ENCODE data around the gene TMEM165. TPM values are rescaled to one million over a fixed set of nuclear protein-coding genes. Genes with fewer than 3 reads are reported as not detected.
"Not testable (repeated sequence)": the region's sequence is repeated elsewhere in the genome, so short reads cannot be mapped to it uniquely, and the experiment has no call there.

Gene TMEM165, protein sequence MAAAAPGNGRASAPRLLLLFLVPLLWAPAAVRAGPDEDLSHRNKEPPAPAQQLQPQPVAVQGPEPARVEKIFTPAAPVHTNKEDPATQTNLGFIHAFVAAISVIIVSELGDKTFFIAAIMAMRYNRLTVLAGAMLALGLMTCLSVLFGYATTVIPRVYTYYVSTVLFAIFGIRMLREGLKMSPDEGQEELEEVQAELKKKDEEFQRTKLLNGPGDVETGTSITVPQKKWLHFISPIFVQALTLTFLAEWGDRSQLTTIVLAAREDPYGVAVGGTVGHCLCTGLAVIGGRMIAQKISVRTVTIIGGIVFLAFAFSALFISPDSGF
- 124 and 134 TPM in 2 replicates for total RNA-seq
- polyA plus RNA-seq (2012) = 80.2 TPM

DNA sequence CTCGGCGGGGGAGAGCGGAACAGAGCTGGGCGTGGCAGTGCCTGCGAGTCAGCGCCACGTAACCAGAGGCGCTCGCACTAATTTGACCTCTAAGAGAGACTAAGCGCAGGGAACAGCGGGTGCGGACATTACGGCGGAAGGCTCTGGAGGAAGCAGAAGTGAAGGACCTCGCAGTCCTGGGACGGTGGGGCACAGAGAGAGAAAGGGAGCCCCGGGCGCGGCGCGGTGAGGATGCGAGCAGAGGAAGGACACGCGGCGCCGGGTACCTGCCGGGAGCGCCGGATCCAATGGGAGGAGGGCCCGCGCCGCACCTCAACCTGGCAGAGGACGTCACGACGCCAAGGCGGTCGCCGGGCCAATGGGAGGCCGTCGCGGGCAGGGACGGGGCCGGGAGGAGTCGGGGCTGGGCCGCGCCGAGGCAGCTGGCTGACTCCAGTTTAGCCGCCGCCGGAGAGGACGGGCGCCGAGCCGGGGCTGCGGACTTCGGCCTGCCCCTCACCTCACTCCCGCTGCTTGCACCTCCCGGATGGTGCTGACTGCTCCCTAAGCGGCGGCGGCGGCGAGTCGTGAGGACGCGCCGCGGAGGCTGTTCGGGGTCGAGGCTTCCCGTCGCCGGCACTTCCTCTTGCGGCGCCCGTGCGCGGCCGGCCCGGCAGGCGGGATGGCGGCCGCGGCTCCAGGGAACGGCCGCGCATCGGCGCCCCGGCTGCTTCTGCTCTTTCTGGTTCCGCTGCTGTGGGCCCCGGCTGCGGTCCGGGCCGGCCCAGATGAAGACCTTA lies at the start of gene TMEM165:
TSS of gene TMEM165 (plus strand) at position 429 of the 779 bp plus-strand sequence. CDS start at position 662, 233 bp downstream.
- peak; percentile 88 for DNase-seq (ENCODE audit: low read depth)

DNA sequence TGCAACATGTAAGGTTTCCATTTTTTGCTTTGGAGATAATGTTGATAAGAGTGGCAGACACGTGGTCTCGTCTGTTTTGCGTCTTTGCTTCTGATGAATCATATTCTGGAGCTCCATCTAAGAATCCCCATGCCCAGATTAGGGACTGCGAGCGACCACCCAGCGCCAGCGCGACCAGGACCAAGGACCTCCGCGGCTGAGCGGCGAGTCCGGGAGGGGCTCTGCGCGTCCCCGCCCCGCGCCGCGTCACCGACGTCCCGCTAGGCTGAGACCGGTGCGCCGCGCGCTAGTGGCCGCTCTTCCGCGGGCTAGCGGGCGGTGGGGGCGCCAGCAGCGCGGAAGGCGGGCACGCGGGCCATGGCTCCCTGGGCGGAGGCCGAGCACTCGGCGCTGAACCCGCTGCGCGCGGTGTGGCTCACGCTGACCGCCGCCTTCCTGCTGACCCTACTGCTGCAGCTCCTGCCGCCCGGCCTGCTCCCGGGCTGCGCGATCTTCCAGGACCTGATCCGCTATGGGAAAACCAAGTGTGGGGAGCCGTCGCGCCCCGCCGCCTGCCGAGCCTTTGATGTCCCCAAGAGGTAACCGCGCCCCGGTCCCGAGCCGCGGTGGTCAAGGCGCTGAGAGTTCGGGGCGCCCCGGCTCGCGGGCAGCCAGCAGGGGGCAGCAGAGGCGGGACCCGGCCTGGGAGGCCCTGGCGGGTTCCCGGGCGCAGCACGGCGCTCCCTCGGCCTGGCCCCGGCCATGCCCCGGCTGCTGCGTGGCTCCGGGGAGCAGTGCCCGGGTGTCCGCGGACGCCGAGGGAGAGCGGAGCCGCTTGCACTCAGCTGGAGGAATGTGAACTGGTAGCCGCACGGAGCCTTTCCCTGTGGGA lies 49.5 kb upstream of the TMEM165 start, which contains the start of gene SRD5A3:
TSS of gene SRD5A3 (plus strand) at position 263 of the 871 bp plus-strand sequence. CDS start at position 358, 95 bp downstream.
- DNase-seq (ENCODE audit: low read depth) = peak; percentile 90

DNA sequence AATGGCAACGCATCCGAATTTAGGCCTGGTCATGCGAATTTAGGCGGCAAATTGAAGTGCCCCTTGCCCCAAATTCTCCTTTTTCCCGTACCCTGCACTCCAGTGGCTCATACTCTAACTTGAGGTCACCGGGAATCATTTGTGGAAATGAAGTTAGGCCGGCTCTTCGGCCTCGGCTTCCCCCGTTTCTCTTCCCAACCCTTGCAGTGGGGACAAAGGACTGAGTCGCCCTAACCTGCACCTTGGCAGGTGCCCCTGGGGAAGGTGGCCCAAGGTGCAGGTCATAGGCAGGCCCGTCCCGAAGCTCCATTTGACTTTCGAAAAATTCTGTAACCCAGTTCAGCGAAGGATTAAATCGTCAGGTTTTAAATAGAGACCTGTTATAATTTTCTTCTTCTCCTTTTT lies 48.9 kb upstream of the TMEM165 start:
- no peak for DNase-seq (ENCODE audit: low read depth)

DNA sequence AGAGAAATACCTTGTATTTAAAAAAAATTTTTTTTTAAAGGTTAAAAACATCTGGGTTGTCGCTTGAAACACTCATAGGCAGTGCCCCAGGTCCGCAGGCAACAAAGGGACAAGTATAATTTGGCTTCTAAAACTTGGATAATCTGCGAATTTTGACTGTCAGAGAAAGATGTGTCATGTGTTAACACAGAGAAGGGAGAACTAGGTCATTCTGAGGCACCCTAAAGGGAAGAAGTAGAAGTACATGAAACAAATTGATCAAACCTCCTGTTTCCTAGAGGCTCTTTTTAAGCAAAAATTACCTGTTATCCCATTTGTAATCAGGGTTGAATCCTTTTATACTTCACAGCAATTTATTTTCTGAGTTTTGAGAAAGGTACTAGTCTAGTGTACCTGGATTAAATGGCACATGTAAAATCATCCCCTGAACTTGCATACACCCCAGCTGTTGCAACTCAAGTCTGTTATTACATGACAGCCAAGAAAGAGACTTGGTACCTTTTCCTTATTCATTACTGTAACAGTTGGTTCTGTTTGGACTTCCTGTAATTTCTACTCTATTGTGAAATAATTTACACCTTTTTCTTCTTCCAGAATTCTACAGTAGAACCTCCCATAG lies 48.0 kb upstream of the TMEM165 start:
- no peak for DNase-seq (ENCODE audit: low read depth)

DNA sequence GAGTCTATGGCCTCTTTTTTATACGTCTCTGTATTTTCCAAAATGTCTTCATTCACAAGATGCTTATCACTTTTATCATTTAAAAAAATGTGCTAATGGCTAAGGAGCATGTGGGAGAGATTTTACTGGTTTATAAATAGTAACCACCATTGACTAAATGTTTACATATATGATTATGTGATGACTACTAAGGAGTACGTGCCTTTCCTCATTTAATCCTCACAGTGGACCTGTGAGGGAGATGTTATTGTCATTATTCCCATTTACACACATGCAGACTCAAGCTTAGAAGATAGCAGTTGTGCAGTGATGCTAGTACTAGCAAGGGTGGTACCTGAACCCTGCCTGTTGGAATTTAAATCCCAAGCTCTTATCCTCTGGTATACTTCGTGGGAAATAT lies 47.3 kb upstream of the TMEM165 start:
- no peak for DNase-seq (ENCODE audit: low read depth)

DNA sequence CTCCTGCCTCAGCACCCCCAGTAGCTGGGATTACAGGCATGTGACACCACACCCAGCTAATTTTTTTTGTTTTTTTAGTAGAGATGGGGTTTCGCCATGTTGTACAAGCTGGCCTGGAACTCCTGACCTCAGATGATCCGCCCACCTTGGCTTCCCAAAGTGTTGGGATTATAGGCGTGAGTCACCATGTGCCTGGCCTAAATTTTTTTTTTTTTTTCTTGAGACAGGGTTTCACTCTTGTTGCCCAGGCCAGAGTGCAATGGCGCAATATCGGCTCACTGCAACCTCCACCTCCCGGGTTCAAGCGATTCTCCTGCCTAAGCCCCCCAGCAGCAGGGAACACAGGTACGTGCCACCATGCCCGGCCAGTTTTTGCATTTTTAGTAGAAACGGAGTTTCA lies 44.9 kb upstream of the TMEM165 start:
- not testable (repeated sequence) for DNase-seq (ENCODE audit: low read depth)

DNA sequence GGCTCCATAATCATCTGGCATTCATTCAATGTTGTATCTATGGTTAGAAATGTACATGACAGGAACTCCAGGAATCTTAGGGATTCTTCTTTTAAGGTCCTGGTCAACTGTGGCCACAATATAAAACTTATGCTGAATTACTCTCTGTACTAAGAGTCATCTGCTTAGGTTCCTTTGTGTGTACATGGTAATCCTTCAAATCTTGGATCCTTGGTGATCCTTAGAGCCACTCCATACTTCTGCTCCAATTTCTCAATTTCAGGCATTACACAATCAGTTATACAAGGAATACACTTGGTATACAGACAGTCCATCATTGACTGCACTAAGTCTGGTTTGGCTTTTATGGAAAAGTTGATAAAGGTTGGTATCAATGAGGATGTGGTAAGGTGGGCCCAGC lies 43.9 kb upstream of the TMEM165 start:
- no peak for DNase-seq (ENCODE audit: low read depth)

DNA sequence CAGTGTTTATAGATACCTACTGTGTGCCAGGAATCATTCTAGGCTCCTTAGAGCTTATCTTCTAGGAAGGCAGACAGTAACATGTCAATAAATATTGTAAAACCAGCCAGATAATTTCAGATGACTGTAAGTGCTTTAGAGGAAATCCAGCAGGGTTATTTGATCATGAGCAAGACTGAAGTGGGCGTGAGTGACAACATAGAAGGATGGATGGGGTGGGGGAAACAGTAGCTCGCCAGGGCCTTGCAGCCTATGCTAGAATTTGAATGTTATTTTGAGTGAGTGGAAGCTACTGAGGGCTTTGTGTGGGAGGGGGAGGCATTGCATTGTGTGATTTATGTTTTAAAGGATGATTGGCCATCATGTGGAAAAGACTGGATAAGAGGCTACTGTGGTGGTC lies 43.0 kb upstream of the TMEM165 start:
- DNase-seq (ENCODE audit: low read depth) = no peak

DNA sequence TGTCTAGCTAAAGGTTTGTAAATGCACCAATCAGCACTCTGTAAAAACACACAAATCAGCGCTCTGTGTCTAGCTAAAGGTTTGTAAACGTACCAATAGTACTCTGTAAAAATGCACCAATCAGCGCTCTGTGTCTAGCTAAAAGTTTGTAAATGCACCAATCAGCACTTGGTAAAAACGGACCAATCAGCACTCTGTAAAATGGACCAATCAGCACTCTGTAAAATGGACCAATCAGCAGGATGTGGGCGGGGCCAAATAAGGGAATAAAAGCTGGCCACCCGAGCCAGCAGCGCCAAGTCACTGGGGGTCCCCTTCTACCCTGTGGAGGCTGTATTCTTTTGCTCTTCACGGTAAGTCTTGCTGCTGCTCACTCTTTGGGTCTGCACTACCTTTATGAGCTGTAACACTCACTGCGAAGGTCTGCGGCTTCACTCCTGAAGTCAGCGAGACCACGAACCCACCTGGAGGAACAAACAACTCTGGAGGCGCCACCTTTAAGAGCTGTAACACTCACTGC lies 42.5 kb upstream of the TMEM165 start:
- not testable (repeated sequence) for DNase-seq (ENCODE audit: low read depth)

DNA sequence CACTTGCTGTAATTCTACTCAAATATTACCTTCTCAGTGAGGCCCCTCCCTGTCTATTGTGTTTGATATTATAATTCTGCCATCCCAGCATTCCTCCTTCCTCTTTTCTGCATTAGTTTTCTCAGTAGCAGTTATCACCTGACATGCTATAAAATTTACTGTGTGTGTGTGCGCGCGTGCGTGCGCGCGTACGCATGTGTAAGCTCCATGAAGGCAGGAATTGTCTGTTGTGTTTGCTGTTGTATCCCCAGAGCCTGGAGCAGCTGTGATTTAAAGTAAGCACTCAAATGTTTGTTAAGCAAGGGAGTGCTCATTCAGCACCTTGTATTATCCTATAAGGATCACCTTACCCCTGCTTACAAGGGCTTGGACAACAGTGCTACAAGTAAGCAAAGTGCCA lies 41.1 kb upstream of the TMEM165 start:
- no peak for DNase-seq (ENCODE audit: low read depth)

DNA sequence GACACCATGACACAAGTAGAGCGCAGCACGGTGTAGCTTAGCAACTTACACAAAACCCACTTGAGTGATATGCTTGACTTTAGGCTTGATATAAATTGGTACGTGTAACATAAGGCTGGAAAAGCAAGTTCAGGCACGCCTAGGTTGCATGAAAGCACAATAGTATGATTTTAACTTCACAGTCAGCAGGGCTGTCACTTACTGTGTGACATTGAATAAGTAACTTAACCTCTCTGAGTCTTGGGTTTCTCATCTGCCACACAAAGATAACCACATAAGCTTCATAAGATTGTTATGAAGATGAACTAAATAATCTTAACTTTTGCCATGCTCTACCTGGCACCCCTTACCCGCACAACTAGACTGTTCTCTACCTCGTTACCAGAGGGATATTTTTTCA lies 40.2 kb upstream of the TMEM165 start:
- DNase-seq (ENCODE audit: low read depth) = no peak

DNA sequence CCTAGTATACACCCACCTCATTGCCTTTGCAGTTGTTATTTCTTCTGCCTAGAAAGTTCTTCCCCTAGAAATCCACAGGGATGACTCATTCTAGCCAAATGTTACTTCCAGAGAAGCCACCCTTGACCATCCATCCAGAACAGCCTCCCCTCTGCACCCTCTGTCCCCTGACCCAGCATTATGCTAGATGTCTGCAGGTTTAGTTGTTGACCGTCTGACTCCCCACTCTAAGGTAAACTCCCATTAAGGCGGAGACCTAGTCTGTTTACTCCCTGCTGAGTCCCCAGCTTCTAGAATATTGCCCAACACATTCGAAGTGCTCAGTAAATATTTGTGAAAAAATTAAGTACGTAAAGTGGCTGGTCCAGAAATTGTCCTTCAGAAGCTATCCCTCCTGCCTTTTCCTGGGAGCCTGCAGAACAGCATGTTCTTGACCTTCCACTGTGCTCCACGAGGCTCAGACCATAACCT lies 38.7 kb upstream of the TMEM165 start:
- DNase-seq (ENCODE audit: low read depth) = peak; percentile 45

DNA sequence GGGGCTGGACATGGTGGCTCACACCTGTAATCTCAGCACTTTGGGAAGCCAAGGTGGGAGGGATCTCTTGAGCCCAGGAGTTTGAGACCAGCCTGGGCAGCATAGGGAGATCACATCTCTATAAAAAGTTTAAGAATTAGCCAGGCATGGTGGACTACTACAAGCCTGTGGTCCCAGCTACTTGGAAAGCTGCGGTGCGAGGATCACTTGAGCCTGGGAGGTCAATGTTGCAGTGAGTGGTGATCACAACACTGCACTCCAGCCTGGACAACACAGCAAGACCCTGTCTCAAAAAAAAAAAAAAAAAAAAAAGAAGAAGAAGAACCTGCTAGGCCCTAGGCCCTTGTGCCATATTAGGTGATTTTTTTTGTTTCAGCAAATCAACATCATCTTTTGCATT lies 37.5 kb upstream of the TMEM165 start:
- DNase-seq (ENCODE audit: low read depth) = no peak

DNA sequence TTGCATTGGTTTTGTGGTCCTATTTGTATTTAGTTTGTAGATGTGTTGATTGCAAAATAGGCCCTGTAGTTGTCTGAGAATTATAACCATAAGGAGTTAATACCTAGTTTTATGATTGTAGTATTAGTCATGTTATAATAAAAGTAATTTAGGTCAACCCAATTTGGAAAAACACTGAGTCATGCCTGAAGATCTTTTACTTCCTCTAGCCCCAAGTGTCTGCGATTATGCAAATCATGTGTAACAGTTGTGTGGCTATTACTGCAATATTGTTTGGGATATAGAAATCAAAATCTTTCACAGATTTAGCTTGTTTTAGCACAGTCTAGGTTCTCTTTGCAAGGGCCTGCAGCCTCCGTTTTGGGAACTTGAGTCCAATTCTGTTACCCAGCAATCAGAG lies 37.1 kb upstream of the TMEM165 start:
- DNase-seq (ENCODE audit: low read depth) = peak; percentile 75

DNA sequence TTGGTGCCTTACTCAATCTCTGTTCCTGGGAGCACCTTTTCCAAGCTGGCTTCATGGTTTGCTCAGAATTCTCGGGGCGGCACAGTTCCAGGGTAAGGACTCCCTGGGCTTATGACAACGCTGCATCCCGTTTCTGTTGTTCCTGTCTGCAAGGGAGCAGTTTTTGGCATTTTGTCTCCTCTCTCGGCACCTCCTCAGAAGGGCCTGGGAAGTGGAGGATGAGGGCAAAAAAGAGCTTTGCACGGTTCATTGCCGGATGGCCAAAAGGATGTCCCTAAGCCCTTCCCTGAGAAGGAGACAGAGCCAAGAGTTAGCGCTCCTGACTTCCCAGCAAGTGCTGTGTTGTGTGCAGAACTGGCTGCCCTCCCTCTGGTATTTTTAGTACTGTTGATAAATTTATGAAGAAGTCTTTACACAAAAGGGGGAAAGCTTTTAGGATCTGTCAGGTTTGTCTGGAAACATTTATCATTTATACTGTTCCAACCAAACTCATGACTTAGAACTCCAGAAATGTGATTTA lies 36.3 kb upstream of the TMEM165 start:
- peak; percentile 18 for DNase-seq (ENCODE audit: low read depth)

DNA sequence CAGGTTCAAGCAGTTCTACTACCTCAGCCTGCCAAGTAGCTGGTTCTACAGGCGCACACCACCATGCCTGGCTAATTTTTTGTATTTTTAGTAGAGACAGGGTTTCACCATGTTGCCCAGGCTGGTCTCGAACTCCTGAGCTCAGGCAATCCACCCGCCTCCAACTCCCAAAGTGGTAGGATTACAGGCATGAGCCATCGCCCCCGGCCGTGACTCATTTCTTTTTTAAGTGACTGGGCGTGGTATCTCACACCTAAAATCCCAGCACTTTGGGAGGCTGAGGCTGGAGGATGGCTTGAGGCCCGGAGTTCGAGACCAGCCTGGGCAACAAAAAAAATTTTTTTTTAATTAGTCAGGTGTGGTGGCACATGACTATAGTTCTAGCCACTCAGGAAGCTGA lies 32.8 kb upstream of the TMEM165 start:
- DNase-seq (ENCODE audit: low read depth) = not testable (repeated sequence)

DNA sequence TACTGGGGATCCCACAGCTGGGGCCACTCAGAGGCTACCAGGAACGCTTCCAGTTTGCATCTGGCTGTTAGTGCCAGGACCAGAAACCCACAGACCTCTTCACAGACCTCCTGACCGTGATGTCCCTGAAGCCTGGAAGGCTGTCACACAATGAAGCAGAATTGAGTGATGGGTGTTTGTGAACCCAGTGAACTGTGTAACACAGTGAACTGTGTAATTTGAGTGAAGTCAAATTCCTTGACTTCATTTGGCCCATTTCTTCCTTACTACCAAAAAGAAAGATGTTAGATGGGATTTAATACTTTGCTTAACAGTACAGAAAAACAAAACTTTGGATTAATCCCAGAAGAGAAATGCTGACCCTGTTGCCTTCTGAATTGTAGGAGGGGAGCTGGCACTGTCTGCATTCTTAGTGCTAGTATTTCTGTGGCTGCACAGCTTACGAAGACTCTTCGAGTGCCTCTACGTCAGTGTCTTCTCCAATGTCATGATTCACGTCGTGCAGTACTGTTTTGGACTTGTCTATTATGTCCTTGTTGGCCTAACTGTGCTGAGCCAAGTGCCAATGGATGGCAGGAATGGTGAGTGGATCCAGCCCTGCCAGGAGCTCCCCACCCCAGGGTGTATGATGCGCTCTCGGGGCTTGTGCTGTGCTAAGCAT lies 31.9 kb upstream of the TMEM165 start:
- no peak for DNase-seq (ENCODE audit: low read depth)

DNA sequence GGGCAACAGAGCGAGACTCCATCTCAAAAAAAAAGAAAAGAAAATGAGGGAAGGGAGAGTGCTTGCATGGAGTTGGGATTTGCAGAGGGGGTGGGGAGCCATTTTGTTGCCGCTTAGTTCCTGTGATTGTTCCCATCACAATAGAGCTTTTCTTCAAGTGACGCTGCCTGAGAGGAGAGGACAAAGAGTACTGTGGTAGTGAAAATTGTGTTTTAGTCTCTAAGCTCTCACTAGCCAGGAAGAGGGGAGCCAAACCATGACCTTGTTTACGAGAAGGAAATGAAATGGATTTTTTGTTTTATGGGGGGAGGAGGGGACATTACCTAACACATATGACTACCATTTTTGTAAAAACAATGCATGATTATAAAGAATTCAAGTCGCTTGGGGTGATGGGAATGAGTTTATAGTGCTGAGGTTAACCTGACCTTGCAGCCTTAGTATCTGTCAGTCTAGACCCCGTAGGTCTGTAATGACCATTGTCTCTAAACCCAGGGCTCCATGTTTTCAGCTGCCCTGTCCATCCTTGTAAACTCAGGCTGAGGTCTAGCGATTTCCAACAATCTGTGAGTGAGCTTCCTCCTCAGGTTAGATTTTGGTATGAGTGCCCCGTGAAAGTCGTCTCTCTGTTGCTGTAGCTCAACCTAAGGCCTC lies 30.9 kb upstream of the TMEM165 start:
- DNase-seq (ENCODE audit: low read depth) = no peak

DNA sequence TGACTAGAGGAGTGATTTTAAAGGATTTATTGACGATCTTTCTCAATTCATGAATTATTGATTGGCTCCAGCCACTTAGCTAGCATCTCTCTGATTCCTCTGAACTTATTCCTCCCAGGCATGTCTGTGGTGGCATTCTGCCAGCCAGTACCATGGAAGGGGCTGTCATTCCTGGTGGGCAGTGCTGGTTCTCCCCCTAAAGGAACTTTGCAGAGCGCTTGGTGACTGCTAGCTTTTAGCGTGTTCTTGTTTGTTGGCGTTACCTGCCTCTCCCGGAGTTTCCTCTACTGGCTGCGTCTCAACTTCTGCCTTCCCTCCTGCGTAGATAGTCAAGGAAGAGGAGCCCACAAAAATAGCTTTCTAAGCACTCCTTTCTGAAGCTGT lies 30.4 kb upstream of the TMEM165 start:
- no peak for DNase-seq (ENCODE audit: low read depth)
